ENCODE measurements around the gene BMX.

BMX gene

DNA sequence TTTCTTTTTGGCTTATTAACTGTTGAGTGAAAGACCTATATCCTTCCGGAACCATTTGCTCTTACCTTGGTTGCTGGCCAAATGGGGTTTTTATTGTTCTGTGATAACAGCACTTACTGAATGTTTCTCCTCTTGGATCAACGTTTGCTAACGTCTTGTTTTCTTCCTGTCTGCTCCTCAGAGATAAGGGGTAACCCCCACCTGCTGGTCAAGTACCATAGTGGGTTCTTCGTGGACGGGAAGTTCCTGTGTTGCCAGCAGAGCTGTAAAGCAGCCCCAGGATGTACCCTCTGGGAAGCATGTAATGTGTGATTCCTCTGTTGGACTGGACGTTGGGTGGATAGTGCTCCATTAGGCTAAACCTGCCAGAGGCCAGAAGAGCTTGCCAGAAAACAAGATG is 15.3 kb downstream of the BMX start:
- no peak overlapping the region for H3K4me3 ChIP-seq (ENCODE audit: low read length)
- TF ChIP-seq, protein P1, sequence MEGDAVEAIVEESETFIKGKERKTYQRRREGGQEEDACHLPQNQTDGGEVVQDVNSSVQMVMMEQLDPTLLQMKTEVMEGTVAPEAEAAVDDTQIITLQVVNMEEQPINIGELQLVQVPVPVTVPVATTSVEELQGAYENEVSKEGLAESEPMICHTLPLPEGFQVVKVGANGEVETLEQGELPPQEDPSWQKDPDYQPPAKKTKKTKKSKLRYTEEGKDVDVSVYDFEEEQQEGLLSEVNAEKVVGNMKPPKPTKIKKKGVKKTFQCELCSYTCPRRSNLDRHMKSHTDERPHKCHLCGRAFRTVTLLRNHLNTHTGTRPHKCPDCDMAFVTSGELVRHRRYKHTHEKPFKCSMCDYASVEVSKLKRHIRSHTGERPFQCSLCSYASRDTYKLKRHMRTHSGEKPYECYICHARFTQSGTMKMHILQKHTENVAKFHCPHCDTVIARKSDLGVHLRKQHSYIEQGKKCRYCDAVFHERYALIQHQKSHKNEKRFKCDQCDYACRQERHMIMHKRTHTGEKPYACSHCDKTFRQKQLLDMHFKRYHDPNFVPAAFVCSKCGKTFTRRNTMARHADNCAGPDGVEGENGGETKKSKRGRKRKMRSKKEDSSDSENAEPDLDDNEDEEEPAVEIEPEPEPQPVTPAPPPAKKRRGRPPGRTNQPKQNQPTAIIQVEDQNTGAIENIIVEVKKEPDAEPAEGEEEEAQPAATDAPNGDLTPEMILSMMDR (conservative IDR thresholded peaks at IDR 0.05; ENCODE audit: low read depth, low read length) = no peak
- no peak for DNase-seq (ENCODE audit: low read depth)

DNA sequence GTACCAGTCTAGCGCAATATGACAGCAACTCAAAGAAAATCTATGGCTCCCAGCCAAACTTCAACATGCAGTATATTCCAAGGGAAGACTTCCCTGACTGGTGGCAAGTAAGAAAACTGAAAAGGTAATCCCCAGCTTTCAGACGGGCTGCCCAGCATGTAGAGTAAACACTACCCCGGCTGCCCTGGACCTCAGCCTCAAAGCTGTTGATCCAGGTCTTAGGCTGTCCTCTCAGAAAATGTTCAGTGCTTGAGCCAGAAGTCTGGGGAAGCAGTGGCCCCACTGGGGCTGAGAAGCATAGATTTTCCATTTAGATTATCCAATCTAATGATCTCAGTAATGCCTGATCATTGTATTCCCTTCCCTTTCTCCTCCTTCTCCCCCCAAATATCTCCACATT is 21.9 kb downstream of the BMX start:
- TF ChIP-seq, protein P1 (conservative IDR thresholded peaks at IDR 0.05; ENCODE audit: low read depth, low read length) = no peak
- H3K4me3 ChIP-seq (ENCODE audit: low read length) = no peak overlapping the region
- DNase-seq (ENCODE audit: low read depth) = no peak

DNA sequence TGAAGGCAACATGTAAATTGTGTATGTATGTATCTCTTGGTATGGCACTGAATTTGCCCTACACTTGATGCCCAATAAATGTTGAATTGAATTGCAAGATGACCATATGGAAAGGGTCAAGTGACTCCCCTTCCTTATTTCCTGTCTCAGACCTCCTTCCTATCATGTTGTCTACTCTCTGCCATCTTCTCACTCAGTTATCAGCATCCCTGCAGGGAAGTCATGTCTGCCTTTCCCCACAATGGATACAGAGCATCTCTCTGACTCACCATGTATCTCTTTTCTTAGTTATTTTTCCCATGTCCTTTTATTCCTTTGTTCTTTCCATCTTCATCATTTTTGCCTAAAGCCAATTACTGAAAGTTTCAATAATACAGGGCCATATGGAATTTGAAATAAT is 22.5 kb downstream of the BMX start:
- DNase-seq (ENCODE audit: low read depth) = no peak
- TF ChIP-seq, protein P1 (conservative IDR thresholded peaks at IDR 0.05; ENCODE audit: low read depth, low read length) = no peak
- no peak overlapping the region for H3K4me3 ChIP-seq (ENCODE audit: low read length)

DNA sequence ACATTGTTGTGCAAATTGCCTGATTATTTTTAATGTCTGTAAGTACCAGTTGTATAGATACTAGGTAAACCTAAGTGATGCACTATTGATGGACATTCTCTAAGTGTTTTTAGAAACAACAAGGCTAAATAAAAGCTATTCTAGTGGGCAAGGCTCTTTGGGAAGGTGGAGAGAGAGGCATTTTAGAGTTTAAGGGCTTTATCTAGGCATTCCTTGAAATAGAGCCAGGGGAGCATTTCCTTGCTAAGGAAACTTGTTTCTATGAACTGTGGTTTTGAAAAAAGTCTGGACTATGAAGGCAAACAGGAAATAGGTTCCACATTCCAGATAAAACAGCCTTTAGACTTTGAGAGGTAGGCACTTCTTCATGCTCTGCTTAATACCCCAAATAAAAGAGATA is 23.8 kb downstream of the BMX start:
- no peak overlapping the region for H3K4me3 ChIP-seq (ENCODE audit: low read length)
- DNase-seq (ENCODE audit: low read depth) = peak; percentile 29
- TF ChIP-seq, protein P1 (conservative IDR thresholded peaks at IDR 0.05; ENCODE audit: low read depth, low read length) = no peak

DNA sequence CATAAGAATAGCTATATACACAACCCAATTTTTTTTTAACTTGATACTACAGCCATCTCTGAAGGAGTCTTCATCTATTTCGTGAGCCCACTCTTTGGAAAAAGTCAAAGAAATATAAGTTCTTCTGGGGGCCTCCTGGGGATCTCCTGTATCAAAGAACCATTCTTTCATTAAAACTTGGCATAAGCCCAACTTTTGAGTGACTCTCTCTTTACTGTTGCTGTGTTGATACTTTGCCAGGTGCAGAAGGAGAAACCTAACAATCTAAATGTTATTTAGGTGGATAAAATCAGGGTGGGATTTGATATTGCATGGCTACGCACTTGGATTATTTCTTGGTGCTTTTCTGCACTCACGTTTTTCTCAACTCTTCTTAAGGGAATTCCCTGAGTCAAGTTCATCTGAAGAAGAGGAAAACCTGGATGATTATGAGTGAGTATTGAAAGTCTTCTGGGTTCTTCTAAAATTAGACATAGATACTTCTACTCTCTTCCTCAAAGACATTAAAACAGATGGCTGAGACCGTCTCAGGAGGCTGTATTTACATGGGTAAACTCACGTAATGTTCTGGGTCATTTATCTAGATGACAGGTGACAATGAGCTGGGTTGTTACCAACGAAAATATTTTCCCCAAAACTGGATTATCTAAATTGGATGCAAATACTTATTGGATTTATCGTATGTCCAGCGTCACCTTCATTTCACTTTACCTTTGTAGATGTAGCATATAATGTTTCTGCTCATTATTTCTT is 25.2 kb downstream of the BMX start:
- no peak for DNase-seq (ENCODE audit: low read depth)
- TF ChIP-seq, protein P1 (conservative IDR thresholded peaks at IDR 0.05; ENCODE audit: low read depth, low read length) = no peak
- H3K4me3 ChIP-seq (ENCODE audit: low read length) = no peak overlapping the region

DNA sequence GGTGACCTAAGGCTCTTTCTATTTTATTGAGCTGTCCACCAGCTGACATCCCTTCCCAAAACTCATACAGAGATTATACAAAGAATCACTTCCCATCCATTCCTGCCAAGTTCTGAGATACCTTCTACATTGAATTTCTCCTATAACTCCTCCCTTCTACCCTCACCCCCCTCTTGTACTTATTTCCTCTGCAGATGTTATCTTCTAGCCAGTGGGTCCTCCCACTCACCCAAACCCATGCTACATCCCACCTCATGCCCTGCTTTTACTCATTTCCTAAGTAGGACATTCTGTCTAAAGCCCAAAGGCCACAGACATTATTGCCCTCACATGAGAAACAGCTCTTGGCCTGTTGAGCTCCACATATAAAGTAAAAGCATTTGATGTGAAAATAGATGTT is 28.6 kb downstream of the BMX start:
- DNase-seq (ENCODE audit: low read depth) = no peak
- no peak overlapping the region for H3K4me3 ChIP-seq (ENCODE audit: low read length)
- TF ChIP-seq, protein P1 (conservative IDR thresholded peaks at IDR 0.05; ENCODE audit: low read depth, low read length) = no peak

DNA sequence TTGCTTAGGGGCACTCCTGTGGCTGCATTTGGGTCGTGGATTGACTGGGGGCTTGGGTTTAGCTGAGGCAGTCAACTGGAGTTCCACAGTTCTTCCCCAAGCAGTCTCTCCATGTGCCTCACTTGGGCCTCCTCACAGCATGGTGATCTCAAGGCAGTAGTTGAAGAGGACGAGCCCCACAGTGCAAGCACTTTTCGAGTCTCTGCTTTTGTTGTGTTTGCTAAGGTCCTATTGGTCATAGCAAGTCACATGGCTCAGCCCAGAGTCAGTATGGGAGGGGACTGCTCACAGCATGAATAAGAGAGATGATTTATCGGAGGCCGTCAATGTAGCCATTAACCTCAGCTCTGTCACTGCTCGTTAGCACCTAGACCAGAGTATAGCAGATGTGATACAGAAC is 29.7 kb downstream of the BMX start:
- DNase-seq (ENCODE audit: low read depth) = no peak
- H3K4me3 ChIP-seq (ENCODE audit: low read length) = no peak overlapping the region
- TF ChIP-seq, protein P1 (conservative IDR thresholded peaks at IDR 0.05; ENCODE audit: low read depth, low read length) = no peak

All from retinal pigment epithelial cell (primary cell).